Measurements from ENCODE around the gene DDX52. TPM values are rescaled to one million over a fixed set of nuclear protein-coding genes. Genes with fewer than 3 reads are reported as not detected.

Gene DDX52
- total RNA-seq, 1 donor from 2014 or later: 40.0 TPM

DNA sequence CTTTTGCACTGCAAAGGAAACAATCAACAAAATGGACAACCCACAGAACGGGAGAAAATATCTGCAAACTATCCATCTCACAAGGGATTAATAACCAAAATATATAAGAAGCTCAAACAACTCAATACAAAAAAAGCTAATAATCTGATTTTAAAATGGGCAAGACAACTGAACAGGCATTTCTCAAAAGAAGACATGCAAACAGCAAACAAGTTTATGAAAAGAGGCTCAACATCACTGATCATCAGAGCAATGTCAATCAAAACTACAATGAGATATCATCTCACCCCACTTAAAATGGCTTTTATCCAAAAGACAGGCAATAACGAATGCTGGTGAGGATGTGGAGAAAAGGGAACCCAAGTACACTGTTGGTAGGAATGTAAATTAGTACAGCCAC, 68.8 kb downstream of the DDX52 start:
- DNase-seq: no peak

DNA sequence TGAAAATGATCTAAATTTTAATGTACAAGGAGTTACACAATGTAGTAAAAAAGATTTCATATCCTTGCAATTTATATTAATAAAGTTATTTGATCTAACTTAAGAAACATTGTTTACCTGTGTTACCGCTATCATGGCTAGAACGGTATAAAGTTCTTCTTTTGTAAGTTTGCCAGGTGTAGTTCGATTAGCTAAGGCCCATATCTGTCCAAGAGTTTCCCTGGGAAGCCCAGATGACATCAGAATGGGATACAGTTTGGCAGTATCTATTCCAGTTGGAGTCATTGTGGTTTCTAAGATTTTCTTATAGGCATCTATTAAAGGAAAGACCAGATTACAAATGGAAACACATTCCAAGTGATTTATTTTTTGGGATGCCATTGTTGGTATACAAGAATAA, 71.6 kb downstream of the DDX52 start:
- no peak for DNase-seq

GRCh38 chr17:37570527-37571093, 72.6 kb downstream of the DDX52 start:
- DNase-seq: peak; percentile 81

- DNase-seq: no peak
These were observed 74.7 kb downstream of the DDX52 start for GRCh38 chr17:37568350-37569053.

GRCh38 chr17:37567538-37567937, 75.7 kb downstream of the DDX52 start:
- DNase-seq: no peak

DNA sequence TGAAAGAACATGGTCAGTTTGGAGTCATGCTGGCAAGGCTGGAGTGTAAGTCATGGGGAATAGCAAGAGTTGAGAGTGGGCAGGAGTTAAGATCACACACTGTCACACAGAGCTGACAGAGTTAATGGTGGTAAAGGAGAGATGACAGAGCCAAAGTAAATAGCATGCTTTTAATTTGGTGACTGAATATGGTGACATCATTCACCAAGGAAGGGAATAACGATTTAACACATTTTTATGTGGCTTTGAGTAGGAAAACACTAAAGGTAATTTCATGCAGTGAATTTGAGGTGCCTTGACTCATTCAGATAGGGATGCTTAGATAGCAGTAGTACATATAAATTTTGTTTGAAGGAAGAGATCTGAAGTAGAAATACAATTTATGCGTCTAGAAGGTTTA, 76.1 kb downstream of the DDX52 start:
- no peak for DNase-seq

GRCh38 chr17:37564252-37564651, 79.0 kb downstream of the DDX52 start:
- no peak for DNase-seq

- no peak for DNase-seq
These were observed 81.1 kb downstream of the DDX52 start for GRCh38 chr17:37562016-37562745.

Other genes starting within 250 kb of the DDX52 start
- gene ACACA, start 236.6 kb downstream of the DDX52 start, total RNA-seq: 36.6 and 73.2 TPM in 2 replicates
- 22.3 and 22.4 TPM in 2 replicates for gene TADA2A, start 236.6 kb downstream of the DDX52 start, total RNA-seq
- gene DUSP14, start 153.6 kb downstream of the DDX52 start, total RNA-seq: 31.1 and 34.4 TPM in 2 replicates
- 16.8 and 23.7 TPM in 2 replicates for gene SYNRG, start 34.0 kb downstream of the DDX52 start, total RNA-seq
- gene HNF1B, start 101.6 kb upstream of the DDX52 start, total RNA-seq: 0.05 and 0.34 TPM in 2 replicates

Measured in dermis blood vessel endothelial cell (primary cell).